A549 (cell line): ENCODE results near the gene HSD17B2.

Experiments
- CHD2 ChIP-seq: fragments of 150-350 bp; IDR thresholded peaks from 2 replicates; pipeline ENCODE4 v1.6.1; 2014; ENCODE audit warnings: low read length; ENCODE audit not compliant: partially characterized antibody
- CTCF ChIP-seq: fragments of >200 bp; sonication (Bioruptor Twin); formaldehyde crosslinking; IDR thresholded peaks from 3 replicates; pipeline ENCODE4 v1.5.1; 2016
- ELK1 ChIP-seq: fragments of 150-350 bp; IDR thresholded peaks from 2 replicates; pipeline ENCODE4 v1.6.1; 2014; ENCODE audit warnings: low read depth, mild to moderate bottlenecking, low read length

GRCh38 chr16:82043680-82044584, 8.9 kb downstream of the HSD17B2 start:
- TF ChIP-seq CTCF (no peak), ELK1 (no peak), CHD2 (no peak)
